ENCODE results near the gene FBXO24.
"Not testable (repeated sequence)": the region's sequence is repeated elsewhere in the genome, so short reads cannot be mapped to it uniquely, and the experiment has no call there.

The FBXO24 gene
- total RNA-seq = 0.11 to 1.5 (median 1.2) reads per million in 3 experiments

- DNase-seq = peak; percentile 100
Observed at GRCh38 chr7:100586266-100587025, at the start of gene FBXO24. Gene FBXO24, plus strand, starts transcription at chr7:100586328. Its CDS starts 298 bp downstream, at chr7:100586626.

- not testable (repeated sequence) for DNase-seq
Observed at GRCh38 chr7:100536695-100537094, 49.4 kb upstream of the FBXO24 start.

- DNase-seq = no peak
Observed at GRCh38 chr7:100538348-100538653, 47.8 kb upstream of the FBXO24 start.

- DNase-seq = peak; percentile 100
Observed at GRCh38 chr7:100538654-100539435, 47.3 kb upstream of the FBXO24 start, which contains the start of gene AGFG2. Gene AGFG2, plus strand, starts transcription at chr7:100539203. Its CDS starts 144 bp downstream, at chr7:100539347.

- no peak for DNase-seq
Observed at GRCh38 chr7:100539436-100540006, 46.6 kb upstream of the FBXO24 start.

GRCh38 chr7:100540073-100540723, 45.9 kb upstream of the FBXO24 start:
- DNase-seq = no peak

GRCh38 chr7:100541309-100541708, 44.8 kb upstream of the FBXO24 start:
- DNase-seq = not testable (repeated sequence)

GRCh38 chr7:100543586-100543985, 42.5 kb upstream of the FBXO24 start:
- DNase-seq = no peak

- DNase-seq = no peak
Observed at GRCh38 chr7:100544386-100544785, 41.7 kb upstream of the FBXO24 start.

GRCh38 chr7:100544967-100545359, 41.2 kb upstream of the FBXO24 start:
- no peak for DNase-seq

GRCh38 chr7:100545360-100546128, 40.6 kb upstream of the FBXO24 start:
- no peak for DNase-seq

GRCh38 chr7:100546129-100546925, 39.8 kb upstream of the FBXO24 start:
- DNase-seq = peak; percentile 56

- DNase-seq = no peak
Observed at GRCh38 chr7:100546926-100547800, 39.0 kb upstream of the FBXO24 start.

- no peak for DNase-seq
Observed at GRCh38 chr7:100547872-100548271, 38.3 kb upstream of the FBXO24 start.

- DNase-seq = not testable (repeated sequence)
Observed at GRCh38 chr7:100548446-100548845, 37.7 kb upstream of the FBXO24 start.

- no peak for DNase-seq
Observed at GRCh38 chr7:100552532-100552931, 33.6 kb upstream of the FBXO24 start.

- no peak for DNase-seq
Observed at GRCh38 chr7:100553032-100553431, 33.1 kb upstream of the FBXO24 start.

- DNase-seq = no peak
Observed at GRCh38 chr7:100555701-100556100, 30.4 kb upstream of the FBXO24 start.

GRCh38 chr7:100556541-100556940, 29.6 kb upstream of the FBXO24 start:
- no peak for DNase-seq

GRCh38 chr7:100559127-100559526, 27.0 kb upstream of the FBXO24 start:
- DNase-seq = no peak
